ENCODE data around the gene ZNF775. TPM values are rescaled to one million over a fixed set of nuclear protein-coding genes. Genes with fewer than 3 reads are reported as not detected.

The ZNF775 gene
- total and polyA plus RNA-seq, 2 of the 13 experiments (the other 11 are each of a cell fraction or from before 2014, with no cell fraction given): 3.1 to 3.2 TPM

DNA sequence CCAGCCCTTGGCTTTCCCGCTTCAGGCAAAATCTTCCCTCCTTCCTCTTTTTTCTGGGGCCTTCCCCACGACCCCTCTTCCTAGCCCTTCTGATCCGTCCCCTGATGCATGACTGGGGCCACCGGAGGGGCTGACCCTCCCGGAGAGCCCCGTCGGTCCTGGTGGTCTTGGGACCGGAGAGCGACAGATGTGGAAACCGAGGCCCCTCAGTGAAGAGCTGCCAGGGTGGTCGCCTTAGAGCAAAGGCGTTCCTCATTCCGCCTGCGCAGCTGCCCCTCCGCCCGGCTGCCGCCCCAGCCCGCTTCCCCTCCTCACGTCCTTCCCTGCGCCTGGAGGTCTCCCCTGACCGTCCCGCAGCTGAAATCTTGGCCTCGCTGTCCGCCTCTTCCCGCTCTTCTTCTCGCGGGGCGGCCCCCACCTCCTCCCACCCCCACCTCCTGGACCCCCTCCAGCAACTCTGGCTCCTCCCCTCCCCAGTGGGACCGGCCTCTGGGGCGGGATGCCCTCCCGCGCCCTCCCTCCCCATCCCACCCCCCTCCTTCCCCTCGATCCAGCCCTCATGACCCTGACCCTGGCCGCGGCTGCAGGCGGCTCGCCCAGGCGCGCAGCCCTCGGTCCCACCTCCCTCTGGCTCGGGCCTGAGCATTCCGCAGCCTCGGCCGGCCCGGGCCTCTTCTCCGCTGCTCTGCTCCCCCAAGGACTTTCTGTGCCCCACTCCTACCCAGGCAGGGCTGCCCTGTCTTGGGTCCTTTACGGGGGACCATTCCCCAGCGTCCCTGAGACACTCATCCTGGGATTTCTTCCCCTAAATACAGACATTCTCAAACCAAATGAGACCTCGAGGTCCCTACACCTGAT is 37.6 kb upstream of the ZNF775 start, which contains the start of gene RARRES2 (continued):
- no peak for TF ChIP-seq ZFYVE20 (CRISPR knock-in tag; IDR thresholded peaks at IDR 0.05; ENCODE audit: borderline replicate concordance, low read depth)
- TF ChIP-seq NFYC (CRISPR knock-in tag; IDR thresholded peaks at IDR 0.05): no peak
- peak; percentile 85 for TF ChIP-seq PATZ1 (CRISPR knock-in tag; IDR thresholded peaks at IDR 0.05)
- no peak for TF ChIP-seq ARNT (IDR thresholded peaks at IDR 0.05)
- TF ChIP-seq ATF7-NPFF (CRISPR knock-in tag; IDR thresholded peaks at IDR 0.05; ENCODE audit: low read depth): no peak
- no peak for TF ChIP-seq ZNF430 (CRISPR knock-in tag; IDR thresholded peaks at IDR 0.05)
- no peak for TF ChIP-seq HNRNPLL (IDR thresholded peaks at IDR 0.05; ENCODE audit: low read depth, low read length, poor library complexity, severe bottlenecking)
- TF ChIP-seq, protein P1, sequence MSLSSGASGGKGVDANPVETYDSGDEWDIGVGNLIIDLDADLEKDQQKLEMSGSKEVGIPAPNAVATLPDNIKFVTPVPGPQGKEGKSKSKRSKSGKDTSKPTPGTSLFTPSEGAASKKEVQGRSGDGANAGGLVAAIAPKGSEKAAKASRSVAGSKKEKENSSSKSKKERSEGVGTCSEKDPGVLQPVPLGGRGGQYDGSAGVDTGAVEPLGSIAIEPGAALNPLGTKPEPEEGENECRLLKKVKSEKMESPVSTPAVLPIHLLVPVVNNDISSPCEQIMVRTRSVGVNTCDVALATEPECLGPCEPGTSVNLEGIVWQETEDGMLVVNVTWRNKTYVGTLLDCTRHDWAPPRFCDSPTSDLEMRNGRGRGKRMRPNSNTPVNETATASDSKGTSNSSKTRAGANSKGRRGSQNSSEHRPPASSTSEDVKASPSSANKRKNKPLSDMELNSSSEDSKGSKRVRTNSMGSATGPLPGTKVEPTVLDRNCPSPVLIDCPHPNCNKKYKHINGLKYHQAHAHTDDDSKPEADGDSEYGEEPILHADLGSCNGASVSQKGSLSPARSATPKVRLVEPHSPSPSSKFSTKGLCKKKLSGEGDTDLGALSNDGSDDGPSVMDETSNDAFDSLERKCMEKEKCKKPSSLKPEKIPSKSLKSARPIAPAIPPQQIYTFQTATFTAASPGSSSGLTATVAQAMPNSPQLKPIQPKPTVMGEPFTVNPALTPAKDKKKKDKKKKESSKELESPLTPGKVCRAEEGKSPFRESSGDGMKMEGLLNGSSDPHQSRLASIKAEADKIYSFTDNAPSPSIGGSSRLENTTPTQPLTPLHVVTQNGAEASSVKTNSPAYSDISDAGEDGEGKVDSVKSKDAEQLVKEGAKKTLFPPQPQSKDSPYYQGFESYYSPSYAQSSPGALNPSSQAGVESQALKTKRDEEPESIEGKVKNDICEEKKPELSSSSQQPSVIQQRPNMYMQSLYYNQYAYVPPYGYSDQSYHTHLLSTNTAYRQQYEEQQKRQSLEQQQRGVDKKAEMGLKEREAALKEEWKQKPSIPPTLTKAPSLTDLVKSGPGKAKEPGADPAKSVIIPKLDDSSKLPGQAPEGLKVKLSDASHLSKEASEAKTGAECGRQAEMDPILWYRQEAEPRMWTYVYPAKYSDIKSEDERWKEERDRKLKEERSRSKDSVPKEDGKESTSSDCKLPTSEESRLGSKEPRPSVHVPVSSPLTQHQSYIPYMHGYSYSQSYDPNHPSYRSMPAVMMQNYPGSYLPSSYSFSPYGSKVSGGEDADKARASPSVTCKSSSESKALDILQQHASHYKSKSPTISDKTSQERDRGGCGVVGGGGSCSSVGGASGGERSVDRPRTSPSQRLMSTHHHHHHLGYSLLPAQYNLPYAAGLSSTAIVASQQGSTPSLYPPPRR (CRISPR knock-in tag; IDR thresholded peaks at IDR 0.05; ENCODE audit: borderline replicate concordance): no peak
- TF ChIP-seq ZNF768 (CRISPR knock-in tag; IDR thresholded peaks at IDR 0.05): no peak
- no peak for TF ChIP-seq WIZ (CRISPR knock-in tag; IDR thresholded peaks at IDR 0.05)
- TF ChIP-seq, protein P2, sequence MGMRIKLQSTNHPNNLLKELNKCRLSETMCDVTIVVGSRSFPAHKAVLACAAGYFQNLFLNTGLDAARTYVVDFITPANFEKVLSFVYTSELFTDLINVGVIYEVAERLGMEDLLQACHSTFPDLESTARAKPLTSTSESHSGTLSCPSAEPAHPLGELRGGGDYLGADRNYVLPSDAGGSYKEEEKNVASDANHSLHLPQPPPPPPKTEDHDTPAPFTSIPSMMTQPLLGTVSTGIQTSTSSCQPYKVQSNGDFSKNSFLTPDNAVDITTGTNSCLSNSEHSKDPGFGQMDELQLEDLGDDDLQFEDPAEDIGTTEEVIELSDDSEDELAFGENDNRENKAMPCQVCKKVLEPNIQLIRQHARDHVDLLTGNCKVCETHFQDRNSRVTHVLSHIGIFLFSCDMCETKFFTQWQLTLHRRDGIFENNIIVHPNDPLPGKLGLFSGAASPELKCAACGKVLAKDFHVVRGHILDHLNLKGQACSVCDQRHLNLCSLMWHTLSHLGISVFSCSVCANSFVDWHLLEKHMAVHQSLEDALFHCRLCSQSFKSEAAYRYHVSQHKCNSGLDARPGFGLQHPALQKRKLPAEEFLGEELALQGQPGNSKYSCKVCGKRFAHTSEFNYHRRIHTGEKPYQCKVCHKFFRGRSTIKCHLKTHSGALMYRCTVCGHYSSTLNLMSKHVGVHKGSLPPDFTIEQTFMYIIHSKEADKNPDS (CRISPR knock-in tag; IDR thresholded peaks at IDR 0.05): no peak
- 0 out of 2 replicates have a peak, but pooled peaks have one; percentile 25 for TF ChIP-seq KAT7 (CRISPR knock-in tag; IDR thresholded peaks at IDR 0.05; ENCODE audit: borderline replicate concordance)
- TF ChIP-seq TARDBP (CRISPR knock-in tag; IDR thresholded peaks at IDR 0.05): no peak
- TF ChIP-seq, protein P3, sequence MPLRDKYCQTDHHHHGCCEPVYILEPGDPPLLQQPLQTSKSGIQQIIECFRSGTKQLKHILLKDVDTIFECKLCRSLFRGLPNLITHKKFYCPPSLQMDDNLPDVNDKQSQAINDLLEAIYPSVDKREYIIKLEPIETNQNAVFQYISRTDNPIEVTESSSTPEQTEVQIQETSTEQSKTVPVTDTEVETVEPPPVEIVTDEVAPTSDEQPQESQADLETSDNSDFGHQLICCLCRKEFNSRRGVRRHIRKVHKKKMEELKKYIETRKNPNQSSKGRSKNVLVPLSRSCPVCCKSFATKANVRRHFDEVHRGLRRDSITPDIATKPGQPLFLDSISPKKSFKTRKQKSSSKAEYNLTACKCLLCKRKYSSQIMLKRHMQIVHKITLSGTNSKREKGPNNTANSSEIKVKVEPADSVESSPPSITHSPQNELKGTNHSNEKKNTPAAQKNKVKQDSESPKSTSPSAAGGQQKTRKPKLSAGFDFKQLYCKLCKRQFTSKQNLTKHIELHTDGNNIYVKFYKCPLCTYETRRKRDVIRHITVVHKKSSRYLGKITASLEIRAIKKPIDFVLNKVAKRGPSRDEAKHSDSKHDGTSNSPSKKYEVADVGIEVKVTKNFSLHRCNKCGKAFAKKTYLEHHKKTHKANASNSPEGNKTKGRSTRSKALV (CRISPR knock-in tag; IDR thresholded peaks at IDR 0.05): no peak
- TF ChIP-seq TFDP2 (CRISPR knock-in tag; IDR thresholded peaks at IDR 0.05): peak; percentile 22; the same call in 1 of the 2 replicates
- peak; percentile 59 for TF ChIP-seq AGO1 (IDR thresholded peaks at IDR 0.05; ENCODE audit: low read depth, low read length, poor library complexity, severe bottlenecking)
